ENCODE measurements around the gene PBX2. TPM values are rescaled to one million over a fixed set of nuclear protein-coding genes. Genes with fewer than 3 reads are reported as not detected.

Gene PBX2
- total RNA-seq, 2 donors from 2014 or later: 61.5 to 102 TPM

GRCh38 chr6:32173051-32173727 lies 16.8 kb downstream of the PBX2 start:
- no peak for TF ChIP-seq POLR2AphosphoS5 (IDR thresholded peaks at IDR 0.05)
- TF ChIP-seq POLR2A (IDR thresholded peaks at IDR 0.05): no peak
- no peak for TF ChIP-seq CTCF (IDR thresholded peaks at IDR 0.05)
- Histone ChIP-seq H3K36me3 (no peaks in the 10 kb centered on the region), H3K9me3 (no peaks in the 10 kb centered on the region), H3K4me3 (no peak overlapping the region), H3K27me3 (replicated peaks; ENCODE audit: insufficient read depth) (no peaks in the 10 kb centered on the region), H3K27ac (no peak overlapping the region), H3K4me1 (replicated peaks) (no peaks in the 10 kb centered on the region)
- no peak for DNase-seq (ENCODE audit: low spot score)
- WGBS: 71% methylated on average over 4 of the region's 4 CpGs
- intact Hi-C loops (cut with DNase I): no loop called here

- no peaks in the 10 kb centered on the region for H3K27me3 ChIP-seq (replicated peaks; ENCODE audit: insufficient read depth)
- H3K4me3 ChIP-seq: no peak overlapping the region
- WGBS: 90% methylated on average over 6 of the region's 6 CpGs
- no peaks in the 10 kb centered on the region for H3K4me1 ChIP-seq (replicated peaks)
- DNase-seq (ENCODE audit: low spot score): no peak
- H3K9me3 ChIP-seq: no peaks in the 10 kb centered on the region
- H3K27ac ChIP-seq: no peak overlapping the region
- intact Hi-C loops (cut with DNase I): no loop called here
- no peak for TF ChIP-seq CTCF (IDR thresholded peaks at IDR 0.05)
- no peak for TF ChIP-seq POLR2A (IDR thresholded peaks at IDR 0.05)
- TF ChIP-seq POLR2AphosphoS5 (IDR thresholded peaks at IDR 0.05): no peak
- no peaks in the 10 kb centered on the region for H3K36me3 ChIP-seq
Observed at GRCh38 chr6:32171234-32171633, 18.8 kb downstream of the PBX2 start.

- intact Hi-C loops (cut with DNase I): no loop called here
- no peak overlapping the region for H3K27ac ChIP-seq
- no peaks in the 10 kb centered on the region for H3K27me3 ChIP-seq (replicated peaks; ENCODE audit: insufficient read depth)
- 91% methylated on average over 11 of the region's 11 CpGs for WGBS
- no peak overlapping the region for H3K4me3 ChIP-seq
- DNase-seq (ENCODE audit: low spot score): no peak
- H3K36me3 ChIP-seq: no peaks in the 10 kb centered on the region
- H3K9me3 ChIP-seq: no peaks in the 10 kb centered on the region
- TF ChIP-seq POLR2A (IDR thresholded peaks at IDR 0.05): no peak
- TF ChIP-seq POLR2AphosphoS5 (IDR thresholded peaks at IDR 0.05): no peak
- no peak for TF ChIP-seq CTCF (IDR thresholded peaks at IDR 0.05)
- no peaks in the 10 kb centered on the region for H3K4me1 ChIP-seq (replicated peaks)
Observed at GRCh38 chr6:32170294-32170693, 19.7 kb downstream of the PBX2 start.

- 77% methylated on average over 11 of the region's 11 CpGs for WGBS
- H3K9me3 ChIP-seq: no peaks in the 10 kb centered on the region
- H3K4me3 ChIP-seq: no peak overlapping the region
- H3K36me3 ChIP-seq: no peaks in the 10 kb centered on the region
- H3K4me1 ChIP-seq (replicated peaks): no peaks in the 10 kb centered on the region
- H3K27me3 ChIP-seq (replicated peaks; ENCODE audit: insufficient read depth): no peaks in the 10 kb centered on the region
- TF ChIP-seq POLR2A (IDR thresholded peaks at IDR 0.05) (no peak), CTCF (IDR thresholded peaks at IDR 0.05) (no peak), POLR2AphosphoS5 (IDR thresholded peaks at IDR 0.05) (no peak)
- intact Hi-C loops (cut with DNase I): no loop called here
- no peak for DNase-seq (ENCODE audit: low spot score)
- H3K27ac ChIP-seq: no peak overlapping the region
Observed at GRCh38 chr6:32168807-32169591, 21.0 kb downstream of the PBX2 start.

Measured in prostate gland (tissue), 2 donors.